H1 (cell line): ENCODE measurements around the gene FRMD4A. TPM values are rescaled to one million over a fixed set of nuclear protein-coding genes. Genes with fewer than 3 reads are reported as not detected.

Experiments used
- CTCF ChIA-PET: fragments of 300-600 bp; sonication (Branson Sonifier 250); formaldehyde crosslinking; loops from one replicate; lab custom pipeline; 2021; ENCODE audit not compliant: partially characterized antibody; lab: Charles Lee
- POLR2A ChIA-PET: fragments of 300-600 bp; sonication (Branson Sonifier 250); formaldehyde crosslinking; loops from one replicate; lab custom pipeline; 2021; ENCODE audit warnings: inconsistent platforms; ENCODE audit not compliant: partially characterized antibody; lab: Charles Lee
- DNase-seq, 2 experiments: peaks; one replicate each; pipeline versions ENCODE4 v3.0.0 to v3.0.0-alpha.2; 2010 to 2022; ENCODE audit warnings: low spot score in 2 of 2, low read depth in 1 of 2, mixed read lengths in 1 of 2
- FAIRE-seq: peaks from 2 replicates; lab custom pipeline; 2011; peaks lifted over from hg19 to GRCh38; lab: Jason Lieb, UNC
- H2AFZ ChIP-seq: 2 replicates; pipeline ENCODE4 v1.8.1; 2012; ENCODE audit warnings: low read length, inconsistent platforms
- H2AK5ac ChIP-seq: 2 replicates; pipeline ENCODE4 v1.6.1; 2013; ENCODE audit warnings: low read depth, low read length
- H2BK120ac ChIP-seq: replicated peaks from 2 replicates; pipeline ENCODE3; 2013; ENCODE audit warnings: low read depth, low read length, inconsistent platforms
- H2BK12ac ChIP-seq: 2 replicates; pipeline ENCODE4 v1.6.1; 2013; ENCODE audit warnings: low read depth, low read length
- H2BK15ac ChIP-seq: 2 replicates; pipeline ENCODE4 v1.6.1; 2013; ENCODE audit warnings: low read length
- H2BK20ac ChIP-seq: 2 replicates; pipeline ENCODE4 v1.6.1; 2013; ENCODE audit warnings: low read length
- H2BK5ac ChIP-seq: 2 replicates; pipeline ENCODE4 v1.6.1; 2013; ENCODE audit warnings: low read depth, low read length
- H3K14ac ChIP-seq: 2 replicates; pipeline ENCODE4 v1.6.1; 2013; ENCODE audit warnings: inconsistent platforms; ENCODE audit not compliant: insufficient read length
- H3K18ac ChIP-seq: 2 replicates; pipeline ENCODE4 v1.6.1; 2013; ENCODE audit warnings: low read length; ENCODE audit errors: extremely low read depth
- H3K23ac ChIP-seq: 2 replicates; pipeline ENCODE4 v1.6.1; 2013; ENCODE audit warnings: inconsistent platforms; ENCODE audit not compliant: insufficient read length
- H3K23me2 ChIP-seq: 2 replicates; pipeline ENCODE4 v1.6.1; 2013; ENCODE audit warnings: low read depth, low read length
- H3K27ac ChIP-seq: 2 replicates; pipeline ENCODE4 v1.6.1; 2011; ENCODE audit warnings: low read depth, low read length, inconsistent platforms
- H3K27me3 ChIP-seq, 4 experiments: replicated peaks in 1 of 4; 1 replicate in 1 of 4; 2 replicates in 3 of 4; pipeline versions ENCODE4 v1.6.1 to v1.8.1; 2011 to 2013; ENCODE audit warnings: low read length in 3 of 4, mild to moderate bottlenecking in 3 of 4, inconsistent platforms in 2 of 4, mixed read lengths in 2 of 4, moderate library complexity in 1 of 4; ENCODE audit not compliant: control insufficient read depth in 3 of 4, insufficient read depth in 3 of 4; ENCODE audit errors: extremely low read depth in 1 of 4
- H3K36me3 ChIP-seq, 4 experiments: 2 replicates each; pipeline versions ENCODE4 v1.6.1 to v1.8.1; 2011 to 2013; ENCODE audit warnings: mild to moderate bottlenecking in 4 of 4, low read length in 3 of 4, moderate library complexity in 2 of 4, control low read depth in 1 of 4, inconsistent platforms in 1 of 4; ENCODE audit not compliant: insufficient read depth in 4 of 4, control insufficient read depth in 2 of 4
- H3K4ac ChIP-seq: replicated peaks from 2 replicates; pipeline ENCODE3; 2013; ENCODE audit warnings: low read length, low read depth, mixed read lengths, inconsistent platforms; ENCODE audit not compliant: insufficient read length
- H3K4me1 ChIP-seq, 4 experiments: replicated peaks in 1 of 4; 1 replicate in 1 of 4; 2 replicates in 3 of 4; pipeline versions ENCODE4 v1.6.1 to v1.8.1; 2011 to 2013; ENCODE audit warnings: low read length in 3 of 4, inconsistent platforms in 2 of 4, mixed read lengths in 1 of 4; ENCODE audit not compliant: insufficient read depth in 4 of 4, control insufficient read depth in 3 of 4
- H3K4me2 ChIP-seq, 2 experiments: 2 replicates each; pipeline versions ENCODE4 v1.6.1 to v1.8.1; 2011 to 2013; ENCODE audit warnings: low read depth in 2 of 2, low read length in 2 of 2, control low read depth in 1 of 2, inconsistent platforms in 1 of 2, mild to moderate bottlenecking in 1 of 2; ENCODE audit not compliant: insufficient read depth in 1 of 2
- H3K4me3 ChIP-seq, 4 experiments: fragments of 200-600, 300-600 bp in 1 of 4; sonication (generic), shearing (Covaris generic), sonication (Bioruptor Twin) in 1 of 4; 2 replicates each; pipeline versions ENCODE4 v1.5.1 to v1.8.1; 2011 to 2016; ENCODE audit warnings: low read length in 4 of 4, low read depth in 3 of 4, control low read depth in 2 of 4, inconsistent platforms in 2 of 4, mild to moderate bottlenecking in 2 of 4, mixed read lengths in 1 of 4, moderate library complexity in 1 of 4; ENCODE audit not compliant: insufficient read depth in 2 of 4; ENCODE audit errors: extremely low read depth in 1 of 4
- H3K56ac ChIP-seq: replicated peaks from 2 replicates; pipeline ENCODE3; 2013; ENCODE audit warnings: low read depth, mild to moderate bottlenecking, mixed read lengths, low read length, inconsistent platforms; ENCODE audit not compliant: insufficient read length
- H3K79me1 ChIP-seq: 2 replicates; pipeline ENCODE4 v1.6.1; 2013; ENCODE audit warnings: low read depth, low read length, control low read depth
- H3K79me2 ChIP-seq, 2 experiments: 2 replicates each; pipeline versions ENCODE4 v1.6.1 to v1.8.1; 2012 to 2013; ENCODE audit warnings: low read length in 2 of 2, mild to moderate bottlenecking in 2 of 2, inconsistent platforms in 1 of 2; ENCODE audit not compliant: insufficient read depth in 2 of 2, control insufficient read depth in 1 of 2
- H3K9ac ChIP-seq, 4 experiments: replicated peaks in 1 of 4; 1 replicate in 1 of 4; 2 replicates in 3 of 4; pipeline versions ENCODE4 v1.6.1 to v1.8.1; 2011 to 2013; ENCODE audit warnings: low read depth in 3 of 4, low read length in 3 of 4, control low read depth in 2 of 4, mild to moderate bottlenecking in 2 of 4, moderate library complexity in 2 of 4, inconsistent platforms in 1 of 4; ENCODE audit errors: extremely low read depth in 1 of 4
- H3K9me3 ChIP-seq, 2 experiments: 2 replicates each; pipeline versions ENCODE4 v1.6.1 to v1.8.1; 2012 to 2013; ENCODE audit warnings: mild to moderate bottlenecking in 2 of 2, moderate library complexity in 2 of 2, control low read depth in 1 of 2, inconsistent platforms in 1 of 2, low read depth in 1 of 2, low read length in 1 of 2, mixed read lengths in 1 of 2; ENCODE audit not compliant: insufficient read depth in 2 of 2
- H4K20me1 ChIP-seq, 2 experiments: replicated peaks in 1 of 2; 2 replicates each; pipeline versions ENCODE3 to v1.8.1; 2011 to 2013; ENCODE audit warnings: inconsistent platforms in 2 of 2, low read length in 2 of 2, mild to moderate bottlenecking in 1 of 2; ENCODE audit not compliant: insufficient read depth in 2 of 2, control insufficient read depth in 1 of 2
- H4K5ac ChIP-seq: 2 replicates; pipeline ENCODE4 v1.6.1; 2013; ENCODE audit warnings: low read length, low read depth, mixed read lengths, inconsistent platforms; ENCODE audit not compliant: insufficient read length
- H4K8ac ChIP-seq: 2 replicates; pipeline ENCODE4 v1.8.0; 2013; ENCODE audit warnings: mild to moderate bottlenecking, moderate library complexity, low read length, inconsistent platforms; ENCODE audit not compliant: insufficient read depth; ENCODE audit errors: extremely low read depth
- H4K91ac ChIP-seq: replicated peaks from 2 replicates; pipeline ENCODE3; 2013; ENCODE audit warnings: low read length, mixed read lengths, inconsistent platforms; ENCODE audit not compliant: insufficient read length
- WGBS, 2 experiments: shearing (Covaris generic) in 1 of 2; methylation state at CpG; one replicate each; pipeline versions ENCODE4 v1.1.6 to v1.1.7; 2013 to 2015; ENCODE audit warnings: low lambda C conversion rate in 2 of 2, mixed read lengths in 2 of 2, inconsistent platforms in 1 of 2, low coverage in 1 of 2, missing lambda C conversion rate in 1 of 2; ENCODE audit not compliant: insufficient replicate concordance in 2 of 2, insufficient coverage in 1 of 2, insufficient read length in 1 of 2; ENCODE audit errors: extremely low coverage in 1 of 2, missing lambda C conversion rate in 1 of 2; 5-methylcytosine and 5-hydroxymethylcytosine counted together
- polyA plus RNA-seq, 7 experiments: library from polyadenylated mRNA; depleted of rRNA in 3 of 7; stranded (reverse) in 5 of 7; unstranded in 2 of 7; fragments of >200 nt in 5 of 7; fragments of 200-250 nt in 2 of 7; gene quantifications; 1 replicate in 5 of 7; 2 replicates in 1 of 7; 4 replicates in 1 of 7; pipeline versions ENCODE4 v1.2.1 to v1.2.3, GENCODE V29; 2011 to 2013; ENCODE audit warnings: missing spikeins in 2 of 7, mixed read lengths in 2 of 7
- total RNA-seq: library from RNA; stranded (reverse); fragmentation: NEBNext Ultra II Directional; extraction: Animal tissue kit (Norgen Biotek cat#: 25700); gene quantifications from 2 replicates; pipeline ENCODE4 v1.2.1, GENCODE V29; 2021

FRMD4A gene
- total and polyA plus RNA-seq, 2 of the 8 experiments (the other 6 are each of a cell fraction or from before 2014, with no cell fraction given), result 38.6 to 39.6 TPM

DNA sequence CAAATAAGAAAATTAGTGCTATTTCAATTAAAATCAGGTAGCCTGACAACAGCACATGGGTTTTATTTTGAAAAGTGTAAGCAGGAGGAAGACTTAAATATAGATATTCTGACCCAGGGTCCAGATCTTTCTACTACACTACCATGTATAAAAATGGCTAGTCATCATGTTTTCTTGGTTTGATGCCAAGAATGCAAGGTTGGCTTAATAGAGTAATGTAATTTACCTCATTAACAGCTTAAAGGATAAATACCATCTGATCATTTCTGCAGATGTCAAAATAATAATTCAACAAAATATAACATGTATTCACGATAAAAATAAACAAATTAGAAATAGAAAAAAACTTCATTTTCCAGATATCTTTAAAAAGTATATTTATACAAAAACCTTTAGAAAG lies 39.4 kb downstream of the FRMD4A start:
- no peak overlapping the region for H2AFZ ChIP-seq
- no peak overlapping the region for H3K4me2 ChIP-seq
- no peaks in the 10 kb centered on the region for H3K27me3 ChIP-seq
- H2BK5ac ChIP-seq, result no peak overlapping the region
- H4K20me1 ChIP-seq, result no peaks in the 10 kb centered on the region
- H2BK15ac ChIP-seq, result no peak overlapping the region
- H3K23me2 ChIP-seq, result no peaks in the 10 kb centered on the region
- H3K79me2 ChIP-seq, result no peaks in the 10 kb centered on the region
- no peak overlapping the region for H2BK12ac ChIP-seq
- H3K4me1 ChIP-seq, result no peaks in the 10 kb centered on the region
- H4K91ac ChIP-seq, result no peak overlapping the region
- no peak overlapping the region for H3K18ac ChIP-seq
- H4K5ac ChIP-seq, result no peak overlapping the region
- ChIA-PET POLR2A (no interaction called here), CTCF (no interaction called here)
- H3K14ac ChIP-seq, result no peak overlapping the region
- H2AK5ac ChIP-seq, result no peak overlapping the region
- H3K9ac ChIP-seq, result no peak overlapping the region
- H3K27ac ChIP-seq, result no peak overlapping the region
- no peaks in the 10 kb centered on the region; a peak in 1 of 8 replicates for H3K36me3 ChIP-seq
- H3K4me3 ChIP-seq, result no peak overlapping the region
- H3K56ac ChIP-seq, result no peak overlapping the region
- no peak overlapping the region for H3K4ac ChIP-seq
- no peaks in the 10 kb centered on the region for H3K79me1 ChIP-seq
- no peak for DNase-seq
- no peak for FAIRE-seq
- H2BK20ac ChIP-seq, result no peak overlapping the region
- no peak overlapping the region for H4K8ac ChIP-seq
- no peak overlapping the region for H2BK120ac ChIP-seq
- WGBS, 2 experiments, result 92% methylated on average over 1 of the region's 1 CpG; no CpG with 5 or more reads in 1 of the 2 experiments
- H3K9me3 ChIP-seq, result 0 out of 4 replicates have a peak, but pooled peaks cover 0 to 7% of the 10 kb centered on the region in 2 experiments
- no peak overlapping the region for H3K23ac ChIP-seq
